ENCODE data around the gene ZNG1B.
"Not testable (repeated sequence)": the region's sequence is repeated elsewhere in the genome, so short reads cannot be mapped to it uniquely, and the experiment has no call there.

Gene ZNG1B

GRCh38 chr2:113437508-113438465, at the start of gene ZNG1B:
ZNG1B (plus strand) TSS chr2:113437691; CDS start chr2:113437869, 178 bp downstream.
- not testable (repeated sequence) for DNase-seq

GRCh38 chr2:113390124-113390849, 47.2 kb upstream of the ZNG1B start:
- DNase-seq: no peak

- DNase-seq: no peak
Measured at GRCh38 chr2:113391073-113391472, 46.4 kb upstream of the ZNG1B start.

GRCh38 chr2:113406114-113406513, 31.4 kb upstream of the ZNG1B start:
- no peak for DNase-seq

- no peak for DNase-seq
Measured at GRCh38 chr2:113407446-113408099, 29.9 kb upstream of the ZNG1B start.

- not testable (repeated sequence) for DNase-seq
Measured at GRCh38 chr2:113411725-113412352, 25.7 kb upstream of the ZNG1B start.

- not testable (repeated sequence) for DNase-seq
Measured at GRCh38 chr2:113412774-113413173, 24.7 kb upstream of the ZNG1B start.

GRCh38 chr2:113431773-113432172, 5.7 kb upstream of the ZNG1B start:
- not testable (repeated sequence) for DNase-seq

GRCh38 chr2:113433468-113433867, 4.0 kb upstream of the ZNG1B start:
- DNase-seq: not testable (repeated sequence)

- DNase-seq: not testable (repeated sequence)
Measured at GRCh38 chr2:113465770-113466169, 28.3 kb downstream of the ZNG1B start.

- DNase-seq: not testable (repeated sequence)
Measured at GRCh38 chr2:113476688-113477368, 39.3 kb downstream of the ZNG1B start.

- not testable (repeated sequence) for DNase-seq
Measured at GRCh38 chr2:113496527-113496926, 59.0 kb downstream of the ZNG1B start.

GRCh38 chr2:113498365-113498764, 60.9 kb downstream of the ZNG1B start, which contains the start of gene FOXD4L1:
FOXD4L1 (plus strand) TSS chr2:113498665; CDS start chr2:113499257, 592 bp downstream.
- not testable (repeated sequence) for DNase-seq

GRCh38 chr2:113499019-113499885, 61.8 kb downstream of the ZNG1B start:
- not testable (repeated sequence) for DNase-seq

- DNase-seq: not testable (repeated sequence)
Measured at GRCh38 chr2:113499886-113500722, 62.6 kb downstream of the ZNG1B start.

GRCh38 chr2:113500723-113501038, 63.2 kb downstream of the ZNG1B start:
- DNase-seq: not testable (repeated sequence)

GRCh38 chr2:113502216-113503093, 65.0 kb downstream of the ZNG1B start:
- DNase-seq: not testable (repeated sequence)

- not testable (repeated sequence) for DNase-seq
Measured at GRCh38 chr2:113503094-113504042, 65.9 kb downstream of the ZNG1B start.

All from NCI-H1105 (cell line).